HCT116 (cell line): ENCODE data around the gene MEF2B. TPM values are rescaled to one million over a fixed set of nuclear protein-coding genes. Genes with fewer than 3 reads are reported as not detected.

Source experiments
- ATAC-seq: fragments of 200-7000 bp; cut with Tn5 transposase; 2 replicates; pipeline ENCODE4 v1.9.1; 2020; ENCODE audit warnings: mild to moderate bottlenecking, moderate library complexity
- BruUV-seq: library from RNA; stranded (reverse); fragments of 400-500 nt; replicated peaks from 2 replicates; lab custom pipeline; 2021; lab: Mats Ljungman, UMichigan
- CTCF ChIA-PET: fragments of 300-600 bp; sonication (Branson Sonifier 250); formaldehyde crosslinking; loops from one replicate; lab custom pipeline; 2021; ENCODE audit warnings: antibody characterized with exemption; lab: Charles Lee
- POLR2A ChIA-PET: fragments of 300-600, 350-600 bp; sonication (Branson Sonifier 250); formaldehyde crosslinking; loops from one replicate; lab custom pipeline; 2021; ENCODE audit warnings: antibody characterized with exemption; lab: Charles Lee
- RAD21 ChIA-PET, 2 experiments: fragments of 300-600 bp; sonication (Branson Sonifier 250); formaldehyde crosslinking; loops; one replicate each; lab custom pipeline; 2023; ENCODE audit warnings: low total read pairs in 2 of 2; ENCODE audit not compliant: uncharacterized antibody in 2 of 2, unreplicated experiment in 2 of 2, low non-redundant PET in 1 of 2; lab: Charles Lee
- DNase-seq: peaks from one replicate; pipeline ENCODE4 v3.0.0-alpha.2; 2010; ENCODE audit warnings: low read depth, low spot score
- H2AFZ ChIP-seq: fragments of 200-600 bp; shearing (Covaris generic), sonication (generic); 2 replicates; pipeline ENCODE4 v1.6.1; 2017; ENCODE audit warnings: low read depth, mixed run types, mixed read lengths, antibody characterized with exemption, low read length; ENCODE audit not compliant: poor library complexity, severe bottlenecking
- H3K27ac ChIP-seq: 2 replicates; pipeline ENCODE4 v1.5.1; 2012; ENCODE audit warnings: low read depth, low read length
- H3K27me3 ChIP-seq: fragments of 200-600 bp; sonication (generic); 2 replicates; pipeline ENCODE4 v1.6.1; 2016; ENCODE audit warnings: mixed run types, low read length, mixed read lengths; ENCODE audit not compliant: insufficient read depth
- H3K36me3 ChIP-seq, 2 experiments: fragments of 200-500 bp in 1 of 2; fragments of 200-600 bp in 1 of 2; sonication (Bioruptor generic) in 1 of 2; sonication (generic) in 1 of 2; 2 replicates each; pipeline versions ENCODE4 v1.5.1 to v1.6.1; 2014 to 2016; ENCODE audit warnings: low read length in 2 of 2, inconsistent platforms in 1 of 2, mixed read lengths in 1 of 2, mixed run types in 1 of 2; ENCODE audit not compliant: insufficient read depth in 2 of 2, control insufficient read depth in 1 of 2
- H3K4me1 ChIP-seq, 2 experiments: fragments of 200-600 bp in 1 of 2; sonication (generic) in 1 of 2; 2 replicates each; pipeline versions ENCODE4 v1.5.1 to v1.6.1; 2012 to 2017; ENCODE audit warnings: low read length in 2 of 2, inconsistent platforms in 1 of 2, mild to moderate bottlenecking in 1 of 2, mixed read lengths in 1 of 2, mixed run types in 1 of 2, moderate library complexity in 1 of 2; ENCODE audit not compliant: insufficient read depth in 2 of 2, control insufficient read depth in 1 of 2
- H3K4me2 ChIP-seq: fragments of 200-600 bp; sonication (generic); 2 replicates; pipeline ENCODE4 v1.6.1; 2017; ENCODE audit warnings: mixed run types, low read length, mixed read lengths
- H3K4me3 ChIP-seq, 2 experiments: fragments of 200-600 bp in 1 of 2; sonication (generic) in 1 of 2; replicated peaks in 1 of 2; 2 replicates each; pipeline ENCODE4 v1.5.1; 2011 to 2016; ENCODE audit warnings: low read length in 2 of 2, control low read depth in 1 of 2, low read depth in 1 of 2, mild to moderate bottlenecking in 1 of 2, mixed read lengths in 1 of 2, mixed run types in 1 of 2
- H3K79me2 ChIP-seq: fragments of 200-600 bp; sonication (generic); 2 replicates; pipeline ENCODE4 v1.6.1; 2017; ENCODE audit warnings: mild to moderate bottlenecking, mixed run types, low read length, moderate library complexity, mixed read lengths; ENCODE audit not compliant: insufficient read depth
- H3K9ac ChIP-seq: fragments of 200-600 bp; sonication (generic); 2 replicates; pipeline ENCODE4 v1.6.1; 2016; ENCODE audit warnings: low read length, mixed read lengths
- H3K9me2 ChIP-seq: fragments of 200-600 bp; sonication (generic), shearing (Covaris generic); 2 replicates; pipeline ENCODE4 v1.6.1; 2017; ENCODE audit warnings: mixed run types, mild to moderate bottlenecking, moderate library complexity; ENCODE audit not compliant: insufficient read depth
- H3K9me3 ChIP-seq, 2 experiments: fragments of 200-500 bp in 1 of 2; fragments of 200-600 bp in 1 of 2; sonication (Bioruptor generic) in 1 of 2; sonication (generic) in 1 of 2; 2 replicates each; pipeline ENCODE4 v1.6.1; 2014 to 2017; ENCODE audit warnings: low read length in 2 of 2, mixed read lengths in 2 of 2, inconsistent platforms in 1 of 2, low read depth in 1 of 2, mild to moderate bottlenecking in 1 of 2, mixed run types in 1 of 2, moderate library complexity in 1 of 2; ENCODE audit not compliant: control insufficient read depth in 1 of 2, insufficient read depth in 1 of 2
- H4K20me1 ChIP-seq: fragments of 200-600 bp; sonication (generic), shearing (Covaris generic); 2 replicates; pipeline ENCODE4 v1.6.1; 2017; ENCODE audit warnings: mixed run types, mild to moderate bottlenecking, moderate library complexity; ENCODE audit not compliant: insufficient read depth
- ATF3 ChIP-seq: IDR thresholded peaks from 2 replicates; pipeline ENCODE4 v1.6.1; 2012
- CTCF ChIP-seq, 3 experiments: fragments of 200-600 bp in 1 of 3; sonication (generic) in 1 of 3; IDR thresholded peaks in 2 of 3; conservative IDR thresholded peaks in 1 of 3; 2 replicates each; pipeline ENCODE4 v1.5.1; 2012 to 2017; ENCODE audit warnings: low read depth in 2 of 3, low read length in 2 of 3, antibody characterized with exemption in 1 of 3, borderline replicate concordance in 1 of 3, control low read depth in 1 of 3, mild to moderate bottlenecking in 1 of 3, mixed read lengths in 1 of 3, mixed run types in 1 of 3, moderate library complexity in 1 of 3; ENCODE audit not compliant: insufficient read depth in 1 of 3
- EGR1 ChIP-seq: IDR thresholded peaks from 2 replicates; pipeline ENCODE4 v1.6.1; 2012; ENCODE audit warnings: low read depth
- ELF1 ChIP-seq: IDR thresholded peaks from 2 replicates; pipeline ENCODE4 v1.6.1; 2012; ENCODE audit warnings: low read depth, borderline replicate concordance
- EZH2phosphoT487 ChIP-seq: fragments of 200-600 bp; IDR thresholded peaks from 2 replicates; pipeline ENCODE4 v1.6.1; 2018; ENCODE audit warnings: antibody characterized with exemption, borderline replicate concordance
- FOSL1 ChIP-seq: IDR thresholded peaks from 2 replicates; pipeline ENCODE4 v1.6.1; 2012; ENCODE audit warnings: low read depth
- JUND ChIP-seq: IDR thresholded peaks from 2 replicates; pipeline ENCODE4 v1.6.1; 2012
- MAX ChIP-seq: IDR thresholded peaks from 2 replicates; pipeline ENCODE4 v1.6.1; 2012
- POLR2A ChIP-seq: IDR thresholded peaks from 2 replicates; pipeline ENCODE4 v1.7.0; 2011; ENCODE audit warnings: borderline replicate concordance; ENCODE audit not compliant: insufficient read depth, insufficient read length; ENCODE audit errors: extremely low read depth
- REST ChIP-seq: IDR thresholded peaks from 2 replicates; pipeline ENCODE4 v1.6.1; 2012; ENCODE audit warnings: low read depth
- SIN3A ChIP-seq: IDR thresholded peaks from 2 replicates; pipeline ENCODE4 v1.6.1; 2012; ENCODE audit warnings: low read depth
- SP1 ChIP-seq: IDR thresholded peaks from 2 replicates; pipeline ENCODE4 v1.6.1; 2012; ENCODE audit warnings: low read depth
- TCF7L2 ChIP-seq: IDR thresholded peaks from 2 replicates; pipeline ENCODE4 v1.7.0; 2011; ENCODE audit warnings: borderline replicate concordance, inconsistent platforms; ENCODE audit not compliant: insufficient read depth, insufficient read length; ENCODE audit errors: extremely low read depth
- ZFX ChIP-seq: fragments of 450-650 bp; IDR thresholded peaks from 2 replicates; pipeline ENCODE4 v1.6.1; 2017
- ZNF274 ChIP-seq: fragments of 200-500 bp; sonication (Bioruptor generic); IDR thresholded peaks from 2 replicates; pipeline ENCODE4 v1.6.1; 2014; ENCODE audit warnings: mild to moderate bottlenecking, low read depth, low read length, inconsistent platforms
- intact Hi-C: fragments of 100-400 bp; cut with micrococcal nuclease; formaldehyde crosslinking; loops from 2 replicates; pipeline ENCODE4 v1.10.0; 2022
- total RNA-seq: library from RNA; stranded (reverse); gene quantifications from one replicate; pipeline ENCODE4 v1.2.1, GENCODE V29; 2021; ENCODE audit not compliant: unreplicated experiment

The MEF2B gene
- total RNA-seq, 1 experiment from 2014 or later: 7.9 TPM

- no peak for TF ChIP-seq REST
- TF ChIP-seq ZNF274: no peak
- TF ChIP-seq TCF7L2: no peak
- no peak for TF ChIP-seq EZH2phosphoT487
- TF ChIP-seq MAX: no peak
- TF ChIP-seq POLR2A: no peak
Observed at GRCh38 chr19:19213426-19214158, 43.5 kb upstream of the MEF2B start (continued).

GRCh38 chr19:19212916-19213315 is 42.9 kb upstream of the MEF2B start:
- Histone ChIP-seq H3K27ac (no peak overlapping the region), H3K4me3 (no peak overlapping the region), H4K20me1 (no peaks in the 10 kb centered on the region), H3K4me2 (no peak overlapping the region), H3K79me2 (no peaks in the 10 kb centered on the region), H3K4me1 (peaks cover 5 to 10% of the 10 kb centered on the region in 2 experiments; a peak in 2 of 4 replicates), H2AFZ (no peak overlapping the region), H3K9ac (no peak overlapping the region), H3K9me2 (no peaks in the 10 kb centered on the region), H3K27me3 (no peaks in the 10 kb centered on the region), H3K9me3 (no peaks in the 10 kb centered on the region), H3K36me3 (no peaks in the 10 kb centered on the region)
- no peak for DNase-seq
- no peak for ATAC-seq
- ChIA-PET RAD21 (no interaction called here), CTCF (no interaction called here), POLR2A (no interaction called here)
- intact Hi-C loops: no loop called here
- BruUV-seq: no TSS peak
- no peak for TF ChIP-seq CTCF (IDR thresholded peaks at IDR 0.05 in 2 of 3, conservative IDR thresholded peaks at IDR 0.05 in 1 of 3; ENCODE audit: borderline replicate concordance in 1 of 3, insufficient read depth in 1 of 3, low read depth in 2 of 3, low read length in 2 of 3)
- TF ChIP-seq SIN3A: no peak
- no peak for TF ChIP-seq ELF1
- TF ChIP-seq SP1: no peak
- no peak for TF ChIP-seq ZFX
- no peak for TF ChIP-seq REST
- no peak for TF ChIP-seq ZNF274
- no peak for TF ChIP-seq JUND
- no peak for TF ChIP-seq EGR1
- TF ChIP-seq FOSL1: no peak
- no peak for TF ChIP-seq TCF7L2
- TF ChIP-seq ATF3: no peak
